Mucosa of rectum (tissue), 2 donors: ENCODE results near the gene KDM4B.

Experiments
- H3K27ac ChIP-seq, 2 donors: one replicate each; pipeline ENCODE4 v1.7.0; 2013; ENCODE audit warnings: inconsistent platforms in 2 of 2, low read depth in 2 of 2, low read length in 2 of 2
- H3K27me3 ChIP-seq, 2 donors: one replicate each; pipeline ENCODE4 v1.7.0; 2013; ENCODE audit warnings: low read length in 2 of 2; ENCODE audit not compliant: control insufficient read depth in 2 of 2, insufficient read depth in 2 of 2
- H3K36me3 ChIP-seq, 2 donors: one replicate each; pipeline ENCODE4 v1.7.0; 2013; ENCODE audit warnings: low read length in 2 of 2; ENCODE audit not compliant: control insufficient read depth in 2 of 2, insufficient read depth in 2 of 2
- H3K4me1 ChIP-seq, 2 donors: one replicate each; pipeline ENCODE4 v1.7.0; 2013; ENCODE audit warnings: low read length in 2 of 2, mild to moderate bottlenecking in 1 of 2; ENCODE audit not compliant: control insufficient read depth in 2 of 2, insufficient read depth in 2 of 2
- H3K4me3 ChIP-seq, 2 donors: one replicate each; pipeline ENCODE4 v1.7.0; 2013; ENCODE audit warnings: low read length in 2 of 2
- H3K9ac ChIP-seq, 2 donors: one replicate each; pipeline ENCODE4 v1.7.0; 2013; ENCODE audit warnings: low read length in 2 of 2, low read depth in 1 of 2, mild to moderate bottlenecking in 1 of 2
- H3K9me3 ChIP-seq, 2 donors: one replicate each; pipeline ENCODE4 v1.7.0; 2013; ENCODE audit warnings: low read length in 2 of 2; ENCODE audit not compliant: control insufficient read depth in 2 of 2
- donor health status: healthy.
- donor health status: Normal muscosa, but diverticular disease.

The KDM4B gene

GRCh38 chr19:5147074-5147977 is 178.4 kb downstream of the KDM4B start:
- Histone ChIP-seq H3K4me1 (no peaks in the 10 kb centered on the region), H3K27ac (no peak overlapping the region), H3K27me3 (no peaks in the 10 kb centered on the region), H3K9me3 (no peaks in the 10 kb centered on the region), H3K9ac (no peak overlapping the region), H3K4me3 (no peak overlapping the region), H3K36me3 (peaks cover 18 to 26% of the 10 kb centered on the region in 2 donors)

- Histone ChIP-seq H3K27ac (no peak overlapping the region), H3K36me3 (peaks cover 18 to 25% of the 10 kb centered on the region in 2 donors), H3K4me1 (no peaks in the 10 kb centered on the region), H3K9ac (no peak overlapping the region), H3K9me3 (no peaks in the 10 kb centered on the region), H3K4me3 (no peak overlapping the region), H3K27me3 (no peaks in the 10 kb centered on the region)
Measured at GRCh38 chr19:5147978-5148793, 179.3 kb downstream of the KDM4B start.

GRCh38 chr19:5148794-5149190 is 179.9 kb downstream of the KDM4B start:
- H3K27ac ChIP-seq: no peak overlapping the region
- peaks cover 15 to 23% of the 10 kb centered on the region in 2 donors for H3K36me3 ChIP-seq
- no peak overlapping the region for H3K9ac ChIP-seq
- no peaks in the 10 kb centered on the region for H3K4me1 ChIP-seq
- no peak overlapping the region for H3K4me3 ChIP-seq
- H3K9me3 ChIP-seq: no peaks in the 10 kb centered on the region
- no peaks in the 10 kb centered on the region for H3K27me3 ChIP-seq

GRCh38 chr19:5149508-5149907 is 180.6 kb downstream of the KDM4B start:
- Histone ChIP-seq H3K9me3 (no peaks in the 10 kb centered on the region), H3K9ac (no peak overlapping the region), H3K4me1 (no peaks in the 10 kb centered on the region), H3K27ac (no peak overlapping the region), H3K4me3 (no peak overlapping the region), H3K36me3 (peaks cover 15 to 22% of the 10 kb centered on the region in 2 donors), H3K27me3 (no peaks in the 10 kb centered on the region)

GRCh38 chr19:5149932-5150901 is 181.3 kb downstream of the KDM4B start:
- Histone ChIP-seq H3K27me3 (no peaks in the 10 kb centered on the region), H3K4me1 (no peaks in the 10 kb centered on the region), H3K36me3 (peaks cover 15 to 17% of the 10 kb centered on the region in 2 donors), H3K9me3 (no peaks in the 10 kb centered on the region), H3K9ac (no peak overlapping the region), H3K27ac (no peak overlapping the region), H3K4me3 (no peak overlapping the region)

GRCh38 chr19:5150902-5151741 is 182.2 kb downstream of the KDM4B start:
- peaks cover 10 to 13% of the 10 kb centered on the region in 2 donors for H3K36me3 ChIP-seq

GRCh38 chr19:5152013-5152763 is 183.3 kb downstream of the KDM4B start:
- Histone ChIP-seq H3K27me3 (no peaks in the 10 kb centered on the region), H3K9me3 (no peaks in the 10 kb centered on the region), H3K36me3 (peaks cover 3 to 8% of the 10 kb centered on the region in 2 donors)

More at GRCh38 chr19:5150902-5151741, 182.2 kb downstream of the KDM4B start:
- H3K4me3 ChIP-seq: no peak overlapping the region
- H3K9ac ChIP-seq: no peak overlapping the region
- no peaks in the 10 kb centered on the region for H3K9me3 ChIP-seq
- no peak overlapping the region for H3K27ac ChIP-seq
- H3K4me1 ChIP-seq: no peaks in the 10 kb centered on the region
- no peaks in the 10 kb centered on the region for H3K27me3 ChIP-seq

GRCh38 chr19:5152767-5153532 is 184.0 kb downstream of the KDM4B start:
- Histone ChIP-seq H3K9me3 (no peaks in the 10 kb centered on the region), H3K27ac (no peak overlapping the region), H3K4me1 (no peaks in the 10 kb centered on the region), H3K27me3 (no peaks in the 10 kb centered on the region), H3K9ac (no peak overlapping the region), H3K4me3 (no peak overlapping the region), H3K36me3 (peaks cover 0 to 6% of the 10 kb centered on the region in 2 donors)

More at GRCh38 chr19:5152013-5152763, 183.3 kb downstream of the KDM4B start:
- H3K4me1 ChIP-seq: no peaks in the 10 kb centered on the region
- no peak overlapping the region for H3K9ac ChIP-seq
- H3K27ac ChIP-seq: no peak overlapping the region
- H3K4me3 ChIP-seq: no peak overlapping the region
